ENCODE measurements around the gene LRP11. TPM values are rescaled to one million over a fixed set of nuclear protein-coding genes. Genes with fewer than 3 reads are reported as not detected.

LRP11 gene
- total RNA-seq, 1 donor, result 0.21 TPM

DNA sequence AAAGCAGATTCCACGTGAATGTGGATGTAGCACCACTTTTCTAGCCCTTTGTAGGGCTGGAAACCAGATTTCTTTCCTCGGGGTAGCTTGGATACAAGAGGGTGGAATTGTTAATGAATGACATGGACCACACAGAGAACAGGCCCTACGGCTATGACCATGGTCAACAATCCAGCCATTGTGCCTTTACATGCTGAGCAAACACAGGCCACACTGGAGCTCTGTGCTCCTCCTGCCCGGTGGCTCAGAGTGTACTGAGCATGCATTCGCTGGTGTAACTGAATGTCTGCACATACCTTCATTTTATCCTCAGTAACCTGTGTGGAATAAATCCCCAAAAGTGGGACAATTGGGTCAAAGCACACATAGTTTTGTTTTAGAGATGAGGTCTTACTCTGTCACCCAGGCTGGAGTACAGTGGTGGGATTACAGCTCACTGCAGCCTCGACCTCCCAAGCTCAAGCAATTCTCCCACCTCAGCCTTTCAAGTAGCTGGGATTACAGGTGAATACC is 32.8 kb downstream of the LRP11 start:
- H3K9me3 ChIP-seq (ENCODE audit: low read depth, low read length), result no peaks in the 10 kb centered on the region
- no peaks in the 10 kb centered on the region for H3K27me3 ChIP-seq (ENCODE audit: insufficient read depth, low read length)
- H3K4me3 ChIP-seq (ENCODE audit: low read length), result no peak overlapping the region
- no peaks in the 10 kb centered on the region for H3K4me1 ChIP-seq (ENCODE audit: insufficient read depth, low read length)

GRCh38 chr6:149830731-149831307 is 33.3 kb downstream of the LRP11 start:
- no peaks in the 10 kb centered on the region for H3K9me3 ChIP-seq (ENCODE audit: low read depth, low read length)
- H3K4me3 ChIP-seq (ENCODE audit: low read length), result no peak overlapping the region
- no peaks in the 10 kb centered on the region for H3K4me1 ChIP-seq (ENCODE audit: insufficient read depth, low read length)
- H3K27me3 ChIP-seq (ENCODE audit: insufficient read depth, low read length), result no peaks in the 10 kb centered on the region

DNA sequence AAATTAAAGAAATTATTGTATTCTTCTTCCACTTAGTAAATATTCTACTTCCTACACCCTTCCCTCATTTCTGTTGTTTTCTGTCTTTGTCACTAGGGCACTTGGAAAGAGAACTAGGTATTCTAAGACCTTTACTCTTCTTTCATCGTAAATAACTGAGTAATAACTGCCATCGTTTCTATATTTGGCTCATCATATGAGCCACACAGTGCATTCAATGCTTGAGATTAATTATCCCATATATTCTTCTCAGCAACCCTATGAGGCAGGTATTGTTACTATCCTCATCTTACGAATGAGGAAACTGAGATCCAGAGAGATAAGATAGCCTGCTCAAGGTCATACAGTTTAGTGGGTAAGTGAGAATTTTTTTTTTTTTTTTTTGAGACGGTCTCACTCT is 38.9 kb downstream of the LRP11 start:
- Histone ChIP-seq H3K4me3 (ENCODE audit: low read length) (no peak overlapping the region), H3K4me1 (ENCODE audit: insufficient read depth, low read length) (no peaks in the 10 kb centered on the region), H3K27me3 (ENCODE audit: insufficient read depth, low read length) (no peaks in the 10 kb centered on the region), H3K9me3 (ENCODE audit: low read depth, low read length) (no peaks in the 10 kb centered on the region)

GRCh38 chr6:149823013-149823412 is 41.1 kb downstream of the LRP11 start:
- Histone ChIP-seq H3K4me1 (ENCODE audit: insufficient read depth, low read length) (no peaks in the 10 kb centered on the region), H3K9me3 (ENCODE audit: low read depth, low read length) (no peaks in the 10 kb centered on the region), H3K4me3 (ENCODE audit: low read length) (no peak overlapping the region), H3K27me3 (ENCODE audit: insufficient read depth, low read length) (no peaks in the 10 kb centered on the region)

- Histone ChIP-seq H3K9me3 (ENCODE audit: low read depth, low read length) (no peaks in the 10 kb centered on the region), H3K4me1 (ENCODE audit: insufficient read depth, low read length) (no peaks in the 10 kb centered on the region), H3K27me3 (ENCODE audit: insufficient read depth, low read length) (no peaks in the 10 kb centered on the region), H3K4me3 (ENCODE audit: low read length) (no peak overlapping the region)
These were observed 42.7 kb downstream of the LRP11 start for GRCh38 chr6:149821492-149821891.

DNA sequence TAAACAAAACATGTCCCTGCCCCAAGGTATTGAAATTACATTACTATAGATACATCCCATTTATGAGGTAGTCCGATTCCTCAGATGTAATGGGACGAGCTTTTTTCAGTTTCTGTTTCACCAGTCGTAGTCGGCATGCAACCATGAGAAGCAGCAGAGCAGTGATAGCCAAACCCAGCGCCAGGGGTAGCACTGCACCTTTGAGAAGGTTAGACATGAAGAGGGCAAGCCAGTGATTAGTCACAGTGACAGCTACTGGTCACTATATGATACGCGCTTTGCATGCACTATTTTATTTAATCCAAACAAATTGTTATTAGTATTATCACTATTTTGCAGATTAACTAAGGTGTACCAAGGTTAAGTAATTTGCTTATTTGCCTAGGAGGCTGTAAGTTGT is 43.7 kb downstream of the LRP11 start:
- no peaks in the 10 kb centered on the region for H3K9me3 ChIP-seq (ENCODE audit: low read depth, low read length)
- no peaks in the 10 kb centered on the region for H3K27me3 ChIP-seq (ENCODE audit: insufficient read depth, low read length)
- no peaks in the 10 kb centered on the region for H3K4me1 ChIP-seq (ENCODE audit: insufficient read depth, low read length)

GRCh38 chr6:149815788-149816187 is 48.4 kb downstream of the LRP11 start:
- H3K9me3 ChIP-seq (ENCODE audit: low read depth, low read length), result no peaks in the 10 kb centered on the region
- H3K27me3 ChIP-seq (ENCODE audit: insufficient read depth, low read length), result no peaks in the 10 kb centered on the region
- no peak overlapping the region for H3K4me3 ChIP-seq (ENCODE audit: low read length)
- no peaks in the 10 kb centered on the region for H3K4me1 ChIP-seq (ENCODE audit: insufficient read depth, low read length)

More for the DNA sequence above, 43.7 kb downstream of the LRP11 start:
- no peak overlapping the region for H3K4me3 ChIP-seq (ENCODE audit: low read length)

GRCh38 chr6:149813351-149813750 is 50.8 kb downstream of the LRP11 start:
- Histone ChIP-seq H3K4me3 (ENCODE audit: low read length) (no peak overlapping the region), H3K4me1 (ENCODE audit: insufficient read depth, low read length) (no peaks in the 10 kb centered on the region), H3K27me3 (ENCODE audit: insufficient read depth, low read length) (no peaks in the 10 kb centered on the region), H3K9me3 (ENCODE audit: low read depth, low read length) (no peaks in the 10 kb centered on the region)

- Histone ChIP-seq H3K9me3 (ENCODE audit: low read depth, low read length) (no peaks in the 10 kb centered on the region), H3K27me3 (ENCODE audit: insufficient read depth, low read length) (no peaks in the 10 kb centered on the region), H3K4me1 (ENCODE audit: insufficient read depth, low read length) (no peaks in the 10 kb centered on the region), H3K4me3 (ENCODE audit: low read length) (no peak overlapping the region)
These were observed 54.4 kb downstream of the LRP11 start for GRCh38 chr6:149809798-149810197.

GRCh38 chr6:149806127-149806526 is 58.0 kb downstream of the LRP11 start:
- Histone ChIP-seq H3K9me3 (ENCODE audit: low read depth, low read length) (no peaks in the 10 kb centered on the region), H3K27me3 (ENCODE audit: insufficient read depth, low read length) (no peaks in the 10 kb centered on the region), H3K4me3 (ENCODE audit: low read length) (no peak overlapping the region), H3K4me1 (ENCODE audit: insufficient read depth, low read length) (no peaks in the 10 kb centered on the region)

DNA sequence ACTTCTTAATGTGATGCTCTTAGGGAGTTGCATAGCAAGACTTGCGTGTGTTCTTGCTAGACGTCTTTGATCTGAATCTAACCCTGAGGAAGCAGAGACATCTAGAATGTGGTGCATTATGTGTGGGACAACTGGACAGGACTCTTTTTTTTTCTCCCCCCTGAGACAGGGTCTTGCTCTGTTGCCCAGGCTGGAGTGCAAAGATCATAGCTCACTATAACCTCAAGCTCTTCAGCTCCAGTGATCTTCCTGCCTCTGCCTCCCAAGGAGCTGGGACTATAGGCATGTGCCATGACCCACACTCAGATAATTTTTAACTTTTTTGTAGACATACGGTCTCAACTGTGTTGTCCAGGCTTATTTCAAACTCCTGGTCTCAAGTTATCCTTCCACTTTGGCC is 80.6 kb downstream of the LRP11 start:
- Histone ChIP-seq H3K9me3 (ENCODE audit: low read depth, low read length) (no peaks in the 10 kb centered on the region), H3K27me3 (ENCODE audit: insufficient read depth, low read length) (no peaks in the 10 kb centered on the region), H3K4me3 (ENCODE audit: low read length) (no peak overlapping the region), H3K4me1 (ENCODE audit: insufficient read depth, low read length) (no peaks in the 10 kb centered on the region)

- H3K4me1 ChIP-seq (ENCODE audit: insufficient read depth, low read length), result no peaks in the 10 kb centered on the region
- no peaks in the 10 kb centered on the region for H3K9me3 ChIP-seq (ENCODE audit: low read depth, low read length)
- no peak overlapping the region for H3K4me3 ChIP-seq (ENCODE audit: low read length)
- no peaks in the 10 kb centered on the region for H3K27me3 ChIP-seq (ENCODE audit: insufficient read depth, low read length)
These were observed 81.8 kb downstream of the LRP11 start for GRCh38 chr6:149782337-149782736.

GRCh38 chr6:149781715-149782114 is 82.4 kb downstream of the LRP11 start:
- Histone ChIP-seq H3K4me3 (ENCODE audit: low read length) (no peak overlapping the region), H3K4me1 (ENCODE audit: insufficient read depth, low read length) (no peaks in the 10 kb centered on the region), H3K9me3 (ENCODE audit: low read depth, low read length) (no peaks in the 10 kb centered on the region), H3K27me3 (ENCODE audit: insufficient read depth, low read length) (no peaks in the 10 kb centered on the region)

GRCh38 chr6:149779644-149779963 is 84.6 kb downstream of the LRP11 start:
- Histone ChIP-seq H3K4me1 (ENCODE audit: insufficient read depth, low read length) (no peaks in the 10 kb centered on the region), H3K4me3 (ENCODE audit: low read length) (no peak overlapping the region), H3K9me3 (ENCODE audit: low read depth, low read length) (no peaks in the 10 kb centered on the region), H3K27me3 (ENCODE audit: insufficient read depth, low read length) (no peaks in the 10 kb centered on the region)

DNA sequence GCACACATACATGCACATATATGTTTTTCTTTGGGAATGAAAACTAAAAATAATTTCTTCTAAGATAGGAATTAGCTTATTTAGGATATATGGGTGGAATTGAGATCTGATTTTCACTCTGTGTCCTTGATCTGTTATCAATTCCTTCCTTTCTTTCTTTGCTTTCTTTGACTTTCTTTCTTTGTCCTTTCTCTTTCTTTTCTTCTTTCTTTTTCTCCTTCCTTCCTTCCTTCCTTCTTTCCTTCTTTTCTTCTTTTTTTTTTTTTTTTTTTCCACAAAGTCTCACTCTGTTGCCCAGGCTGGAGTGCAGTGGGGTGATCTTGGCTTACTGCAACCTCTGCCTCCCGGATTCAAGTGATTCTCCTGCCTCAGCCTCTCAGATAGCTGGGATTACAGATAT is 86.5 kb downstream of the LRP11 start:
- Histone ChIP-seq H3K4me1 (ENCODE audit: insufficient read depth, low read length) (no peaks in the 10 kb centered on the region), H3K9me3 (ENCODE audit: low read depth, low read length) (no peaks in the 10 kb centered on the region)

DNA sequence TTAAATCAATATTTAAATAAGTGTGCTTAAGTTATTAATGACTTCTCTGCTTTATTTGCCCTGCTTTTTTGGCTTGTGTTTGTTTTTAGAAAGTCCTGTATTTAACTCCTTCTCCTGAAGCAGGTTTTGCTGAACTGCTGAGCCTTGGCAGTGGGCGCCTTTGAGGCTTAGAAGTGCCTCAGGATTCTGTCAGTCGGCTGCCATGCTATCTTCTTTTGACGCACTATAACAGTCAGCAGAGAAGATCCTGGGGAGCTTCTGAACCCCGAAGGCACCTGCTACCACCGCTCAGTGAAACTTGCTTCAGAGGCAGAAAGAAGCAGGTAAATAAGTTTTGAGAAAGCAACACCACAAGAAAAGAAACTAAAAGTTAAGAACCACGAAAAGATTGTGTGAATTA is 92.2 kb downstream of the LRP11 start:
- H3K4me3 ChIP-seq (ENCODE audit: low read length), result no peak overlapping the region
- no peaks in the 10 kb centered on the region for H3K9me3 ChIP-seq (ENCODE audit: low read depth, low read length)
- peaks cover 4% of the 10 kb centered on the region for H3K4me1 ChIP-seq (ENCODE audit: insufficient read depth, low read length)

More for the DNA sequence above, 86.5 kb downstream of the LRP11 start:
- H3K4me3 ChIP-seq (ENCODE audit: low read length), result no peak overlapping the region
- no peaks in the 10 kb centered on the region for H3K27me3 ChIP-seq (ENCODE audit: insufficient read depth, low read length)

More for the DNA sequence above, 92.2 kb downstream of the LRP11 start:
- no peaks in the 10 kb centered on the region for H3K27me3 ChIP-seq (ENCODE audit: insufficient read depth, low read length)
